HepG2 (cell line): Measurements from ENCODE around the gene ZDHHC11. TPM values are rescaled to one million over a fixed set of nuclear protein-coding genes. Genes with fewer than 3 reads are reported as not detected.
A peak's percentile ranks its signal among the peaks of the same experiment; 100 is the strongest.
"Not testable (repeated sequence)": the region's sequence is repeated elsewhere in the genome, so short reads cannot be mapped to it uniquely, and the experiment has no call there.

Experiments used
- ATAC-seq: fragments of 200-7000 bp; cut with Tn5 transposase; 3 replicates; pipeline ENCODE4 v1.9.1; 2020; ENCODE audit warnings: mild to moderate bottlenecking, moderate library complexity
- BruUV-seq: library from RNA; stranded (reverse); fragments of 400-500 nt; replicated peaks from 2 replicates; lab custom pipeline; 2021; lab: Mats Ljungman, UMichigan
- CTCF ChIA-PET: fragments of 300-600 bp; formaldehyde crosslinking; extraction: SDS; loops from one replicate; lab custom pipeline; 2021; ENCODE audit warnings: low total read pairs, inconsistent platforms, low intra/inter-chr PET ratio; lab: Yijun Ruan, JAX
- POLR2A ChIA-PET: fragments of 350-600 bp; sonication (Branson Sonifier 250); formaldehyde crosslinking; loops from one replicate; lab custom pipeline; 2020; ENCODE audit warnings: antibody characterized with exemption, inconsistent platforms; lab: Yijun Ruan, JAX
- DNase-seq: peaks from one replicate; pipeline ENCODE4 v3.0.0-alpha.2; 2015; ENCODE audit warnings: low spot score
- FAIRE-seq: peaks from 3 replicates; lab custom pipeline; 2011; peaks lifted over from hg19 to GRCh38; lab: Jason Lieb, UNC
- H2AFZ ChIP-seq: one replicate; pipeline ENCODE4 v1.6.1; 2011; ENCODE audit warnings: low read length, inconsistent platforms
- H3K27ac ChIP-seq: fragments of 300-600 bp; 3 replicates; pipeline ENCODE4 v1.8.0; 2011; ENCODE audit warnings: mixed run types, mild to moderate bottlenecking, mixed read lengths, low read length, inconsistent platforms; ENCODE audit not compliant: insufficient read depth; ENCODE audit errors: extremely low read length
- H3K27me3 ChIP-seq, 2 experiments: fragments of 200-600 bp in 1 of 2; 2 replicates in 1 of 2; 3 replicates in 1 of 2; pipeline versions ENCODE4 v1.6.0 to v1.8.0; 2011; ENCODE audit warnings: low read length in 2 of 2, mild to moderate bottlenecking in 2 of 2, moderate library complexity in 2 of 2, inconsistent platforms in 1 of 2; ENCODE audit not compliant: insufficient read depth in 2 of 2, control insufficient read depth in 1 of 2
- H3K36me3 ChIP-seq, 2 experiments: fragments of 200-600 bp in 1 of 2; replicated peaks in 1 of 2; 2 replicates in 1 of 2; 3 replicates in 1 of 2; pipeline versions ENCODE4 v1.5.1 to v1.8.0; 2011; ENCODE audit warnings: low read length in 2 of 2, inconsistent platforms in 1 of 2; ENCODE audit not compliant: insufficient read depth in 2 of 2, control insufficient read depth in 1 of 2
- H3K4me1 ChIP-seq: 2 replicates; pipeline ENCODE4 v1.5.1; 2012; ENCODE audit warnings: low read length, inconsistent platforms; ENCODE audit not compliant: insufficient read depth
- H3K4me2 ChIP-seq: 2 replicates; pipeline ENCODE4 v1.6.0; 2011; ENCODE audit warnings: low read depth, low read length, inconsistent platforms
- H3K4me3 ChIP-seq, 3 experiments: fragments of 200-600 bp in 1 of 3; sonication (generic), shearing (Covaris generic) in 1 of 3; replicated peaks in 1 of 3; 2 replicates each; pipeline ENCODE4 v1.5.1; 2011 to 2016; ENCODE audit warnings: low read length in 3 of 3, inconsistent platforms in 2 of 3, low read depth in 2 of 3, mild to moderate bottlenecking in 2 of 3, control low read depth in 1 of 3, mixed read lengths in 1 of 3; ENCODE audit not compliant: insufficient read depth in 1 of 3
- H3K79me2 ChIP-seq: one replicate; pipeline ENCODE4 v1.6.1; 2011; ENCODE audit warnings: low read length, inconsistent platforms; ENCODE audit not compliant: insufficient read depth
- H3K9ac ChIP-seq: 2 replicates; pipeline ENCODE4 v1.6.0; 2011; ENCODE audit warnings: mild to moderate bottlenecking, low read depth, low read length, inconsistent platforms; ENCODE audit not compliant: insufficient read depth
- H3K9me3 ChIP-seq: 2 replicates; pipeline ENCODE4 v1.5.1; 2012; ENCODE audit warnings: mild to moderate bottlenecking, low read length
- H4K20me1 ChIP-seq: 2 replicates; pipeline ENCODE4 v1.6.0; 2011; ENCODE audit warnings: inconsistent platforms, mild to moderate bottlenecking, low read length, moderate library complexity; ENCODE audit not compliant: insufficient read depth
- DDIT3 ChIP-seq: sonication (generic); formaldehyde crosslinking; IDR thresholded peaks from 2 replicates; pipeline ENCODE4 v1.4.0; 2020; ENCODE audit warnings: mild to moderate bottlenecking, missing genetic modification reagents
- ELF4 ChIP-seq: sonication (generic); formaldehyde crosslinking; IDR thresholded peaks from 2 replicates; pipeline ENCODE4 v1.5.0; 2020; ENCODE audit warnings: missing genetic modification reagents, mild to moderate bottlenecking, moderate library complexity, borderline replicate concordance
- NFIB ChIP-seq: sonication (generic); formaldehyde crosslinking; IDR thresholded peaks from 2 replicates; pipeline ENCODE4 v1.9.0; 2021; ENCODE audit warnings: missing genetic modification reagents, mild to moderate bottlenecking, borderline replicate concordance
- TFDP1 ChIP-seq: IDR thresholded peaks from 2 replicates; pipeline ENCODE4 v1.6.1; 2016; ENCODE audit warnings: missing compliant biosample characterization, missing genetic modification reagents, borderline replicate concordance
- ZFP36L1 ChIP-seq: sonication (generic); formaldehyde crosslinking; IDR thresholded peaks from 2 replicates; pipeline ENCODE4 v1.8.0; 2022; ENCODE audit warnings: mild to moderate bottlenecking, missing genetic modification reagents, moderate library complexity
- ZNF556 ChIP-seq: sonication (generic); formaldehyde crosslinking; IDR thresholded peaks from 2 replicates; pipeline ENCODE4 v1.4.0; 2020; ENCODE audit warnings: mild to moderate bottlenecking, missing genetic modification reagents, borderline replicate concordance
- WGBS: methylation state at CpG from one replicate; pipeline ENCODE4 v1.1.6; 2017; ENCODE audit warnings: low lambda C conversion rate; 5-methylcytosine and 5-hydroxymethylcytosine counted together
- in situ Hi-C: cut with HindIII; loops from 2 replicates; pipeline ENCODE4 v1.10.0; 2017; ENCODE audit warnings: low pct_unique_long_range_greater_than_20kb; ENCODE audit not compliant: extremely low pct_ligation_motif_present
- intact Hi-C: fragments of 100-400 bp; cut with micrococcal nuclease; formaldehyde crosslinking; loops from one replicate; pipeline ENCODE4 v1.10.0; 2022; ENCODE audit not compliant: unreplicated experiment
- polyA plus RNA-seq, 8 experiments: library from polyadenylated mRNA; depleted of rRNA in 3 of 8; stranded (reverse) in 7 of 8; unstranded in 1 of 8; fragments of >200 nt; fragmentation: Illumina TruSeq in 4 of 8; extraction: Trizol in 4 of 8; gene quantifications; 2 replicates each; pipeline versions ENCODE4 v1.2.1 to v1.2.3, GENCODE V29; 2011 to 2016; ENCODE audit warnings: low read depth in 4 of 8, missing spikeins in 1 of 8, mixed read lengths in 1 of 8; ENCODE audit not compliant: insufficient read depth in 1 of 8
- total RNA-seq, 5 experiments: library from RNA; depleted of rRNA; stranded (reverse); fragments of >200 nt; fragmentation: Illumina TruSeq; extraction: Trizol; gene quantifications; 2 replicates each; pipeline ENCODE4 v1.2.3, GENCODE V29; 2016; ENCODE audit warnings: low read depth in 1 of 5

The ZDHHC11 gene
- total and polyA plus RNA-seq, 2 of the 13 experiments (the other 11 are each of a cell fraction or from before 2014, with no cell fraction given) = 2.1 to 4.0 TPM

- in situ Hi-C loops = loop anchor here (5.0 kb wide), 1 partner anchor 93 kb away; no protein-coding TSS in a partner anchor
- 51% methylated on average over 6 of the region's 14 CpGs for WGBS
- ATAC-seq = no peak
- H3K79me2 ChIP-seq = no peaks in the 10 kb centered on the region
- no peak overlapping the region for H3K4me3 ChIP-seq
- no peaks in the 10 kb centered on the region for H3K4me1 ChIP-seq
- no peak overlapping the region for H3K9ac ChIP-seq
- CTCF ChIA-PET = no interaction called here
- DNase-seq = no peak
- BruUV-seq = no TSS peak
- H3K27ac ChIP-seq = no peak overlapping the region
- H4K20me1 ChIP-seq = no peaks in the 10 kb centered on the region
- no peak overlapping the region for H3K4me2 ChIP-seq
- no peak for FAIRE-seq
- H3K36me3 ChIP-seq = no peaks in the 10 kb centered on the region
- H2AFZ ChIP-seq = no peak overlapping the region
- H3K9me3 ChIP-seq = no peaks in the 10 kb centered on the region
- H3K27me3 ChIP-seq = peaks cover 4 to 15% of the 10 kb centered on the region in 2 experiments; a peak in 2 of 5 replicates
- POLR2A ChIA-PET = no interaction called here
- intact Hi-C loops = no loop called here
- TF ChIP-seq ZFP36L1 (CRISPR knock-in tag) = no peak
- TF ChIP-seq ELF4 (CRISPR knock-in tag) = no peak
- no peak for TF ChIP-seq NFIB (CRISPR knock-in tag)
- TF ChIP-seq TFDP1 = no peak
- no peak for TF ChIP-seq ZNF556 (CRISPR knock-in tag)
- TF ChIP-seq DDIT3 (CRISPR knock-in tag) = no peak
Observed at GRCh38 chr5:749101-749670, 101.6 kb downstream of the ZDHHC11 start.

GRCh38 chr5:748011-748980 lies 102.5 kb downstream of the ZDHHC11 start:
- H4K20me1 ChIP-seq, H2AFZ ChIP-seq, H3K36me3 ChIP-seq, BruUV-seq, ATAC-seq, H3K4me1 ChIP-seq, H3K9me3 ChIP-seq, H3K9ac ChIP-seq, DNase-seq, CTCF ChIA-PET, H3K79me2 ChIP-seq, POLR2A ChIA-PET, H3K4me3 ChIP-seq, H3K27ac ChIP-seq, FAIRE-seq, intact Hi-C loops, H3K4me2 ChIP-seq: not testable (repeated sequence)
- in situ Hi-C loops = loop anchor here (5.0 kb wide), 1 partner anchor 94 kb away; no protein-coding TSS in a partner anchor
- 39% methylated on average over 11 of the region's 18 CpGs for WGBS
- peaks cover 2 to 12% of the 10 kb centered on the region in 2 experiments; a peak in 1 of 5 replicates for H3K27me3 ChIP-seq

GRCh38 chr5:747303-747844 lies 103.4 kb downstream of the ZDHHC11 start:
- H3K4me1 ChIP-seq, H3K79me2 ChIP-seq, ATAC-seq, CTCF ChIA-PET, POLR2A ChIA-PET, H4K20me1 ChIP-seq, H2AFZ ChIP-seq, intact Hi-C loops, H3K36me3 ChIP-seq, H3K9ac ChIP-seq, H3K4me2 ChIP-seq, BruUV-seq, H3K27ac ChIP-seq, H3K4me3 ChIP-seq, H3K9me3 ChIP-seq, DNase-seq: not testable (repeated sequence)
- in situ Hi-C loops = loop anchor here (5.0 kb wide), 1 partner anchor 95 kb away; no protein-coding TSS in a partner anchor
- 43% methylated on average over 1 of the region's 9 CpGs for WGBS
- FAIRE-seq = peak; percentile 46
- H3K27me3 ChIP-seq = peaks cover 2 to 12% of the 10 kb centered on the region in 2 experiments; a peak in 1 of 5 replicates
